ENCODE data around the gene CFP.

CFP gene

DNA sequence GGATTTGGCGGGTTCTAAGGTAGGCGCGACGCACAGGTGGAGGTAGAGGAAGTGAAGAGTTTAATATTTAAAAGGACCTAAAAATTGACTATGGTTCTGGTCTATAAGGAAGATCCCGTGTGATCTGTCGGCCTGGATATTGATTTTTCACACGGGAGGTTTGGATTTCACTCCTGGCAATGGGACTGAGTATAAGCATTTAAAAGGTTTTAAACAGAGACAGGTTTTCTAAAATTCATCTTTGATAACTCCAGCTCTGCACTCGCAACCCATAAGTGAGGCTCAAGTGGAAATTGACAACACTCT is 29.6 kb upstream of the CFP start:
- DNase-seq (ENCODE audit: low read depth in 1 of 2, low spot score in 1 of 2): no peak
- Histone ChIP-seq H3K27me3 (ENCODE audit: insufficient read depth, poor library complexity, severe bottlenecking) (no peaks in the 10 kb centered on the region), H3K4me3 (replicated peaks; ENCODE audit: insufficient read depth, low read length) (peak overlapping the region; percentile 54), H3K27ac (replicated peaks) (peak overlapping the region; percentile 99)
- TF ChIP-seq SPI1 (IDR thresholded peaks at IDR 0.05; ENCODE audit: borderline replicate concordance, low read depth): no peak

DNA sequence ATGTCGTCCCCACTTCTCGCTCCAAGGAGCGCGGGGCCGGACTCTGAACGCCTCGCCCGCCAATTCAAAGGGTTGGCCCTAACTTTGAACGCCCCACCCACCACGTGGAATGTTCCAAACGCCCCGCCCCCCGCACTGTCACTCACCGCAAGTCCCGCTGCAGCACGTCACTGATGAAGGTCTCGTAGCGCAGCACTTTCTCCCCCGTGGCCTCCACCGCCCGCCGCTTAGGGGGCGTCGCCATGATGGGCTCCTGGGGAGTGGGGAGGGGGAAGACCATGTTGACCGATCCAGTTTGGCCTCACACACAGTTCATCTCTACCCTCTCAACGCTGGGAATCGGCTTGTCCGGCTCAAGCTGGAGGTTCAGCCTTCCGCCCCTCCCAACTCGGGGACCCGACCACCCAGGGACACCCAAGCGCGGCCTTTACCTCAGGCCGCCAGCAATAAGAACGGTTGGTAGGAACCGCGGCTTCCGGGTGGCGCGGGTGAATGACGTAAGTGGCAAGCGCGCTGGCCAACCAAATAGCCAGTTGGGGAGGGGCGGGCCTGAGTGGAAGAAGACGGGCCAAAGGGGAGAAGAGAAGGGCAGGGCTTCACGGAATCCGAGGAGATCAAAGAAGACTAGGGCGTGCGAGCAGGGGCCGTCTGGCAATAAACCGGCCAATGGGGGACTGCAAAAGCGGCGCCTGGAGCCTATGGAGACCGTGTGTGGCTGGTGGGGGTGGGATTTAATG is 29.1 kb upstream of the CFP start, which contains the start of gene UXT:
Gene UXT, minus strand, starts transcription at position 497 of the 737 bp plus-strand sequence. Its CDS starts 253 bp downstream, at position 244.
- TF ChIP-seq POLR2AphosphoS5 (IDR thresholded peaks at IDR 0.05; ENCODE audit: low read depth): peak; percentile 82
- TF ChIP-seq, protein P1, sequence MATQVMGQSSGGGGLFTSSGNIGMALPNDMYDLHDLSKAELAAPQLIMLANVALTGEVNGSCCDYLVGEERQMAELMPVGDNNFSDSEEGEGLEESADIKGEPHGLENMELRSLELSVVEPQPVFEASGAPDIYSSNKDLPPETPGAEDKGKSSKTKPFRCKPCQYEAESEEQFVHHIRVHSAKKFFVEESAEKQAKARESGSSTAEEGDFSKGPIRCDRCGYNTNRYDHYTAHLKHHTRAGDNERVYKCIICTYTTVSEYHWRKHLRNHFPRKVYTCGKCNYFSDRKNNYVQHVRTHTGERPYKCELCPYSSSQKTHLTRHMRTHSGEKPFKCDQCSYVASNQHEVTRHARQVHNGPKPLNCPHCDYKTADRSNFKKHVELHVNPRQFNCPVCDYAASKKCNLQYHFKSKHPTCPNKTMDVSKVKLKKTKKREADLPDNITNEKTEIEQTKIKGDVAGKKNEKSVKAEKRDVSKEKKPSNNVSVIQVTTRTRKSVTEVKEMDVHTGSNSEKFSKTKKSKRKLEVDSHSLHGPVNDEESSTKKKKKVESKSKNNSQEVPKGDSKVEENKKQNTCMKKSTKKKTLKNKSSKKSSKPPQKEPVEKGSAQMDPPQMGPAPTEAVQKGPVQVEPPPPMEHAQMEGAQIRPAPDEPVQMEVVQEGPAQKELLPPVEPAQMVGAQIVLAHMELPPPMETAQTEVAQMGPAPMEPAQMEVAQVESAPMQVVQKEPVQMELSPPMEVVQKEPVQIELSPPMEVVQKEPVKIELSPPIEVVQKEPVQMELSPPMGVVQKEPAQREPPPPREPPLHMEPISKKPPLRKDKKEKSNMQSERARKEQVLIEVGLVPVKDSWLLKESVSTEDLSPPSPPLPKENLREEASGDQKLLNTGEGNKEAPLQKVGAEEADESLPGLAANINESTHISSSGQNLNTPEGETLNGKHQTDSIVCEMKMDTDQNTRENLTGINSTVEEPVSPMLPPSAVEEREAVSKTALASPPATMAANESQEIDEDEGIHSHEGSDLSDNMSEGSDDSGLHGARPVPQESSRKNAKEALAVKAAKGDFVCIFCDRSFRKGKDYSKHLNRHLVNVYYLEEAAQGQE (IDR thresholded peaks at IDR 0.05; ENCODE audit: insufficient replicate concordance, low read depth): peak; percentile 37
- no peak for TF ChIP-seq SPI1 (IDR thresholded peaks at IDR 0.05; ENCODE audit: borderline replicate concordance, low read depth)
- peak; percentile 84 to 93 for DNase-seq (ENCODE audit: low read depth in 1 of 2, low spot score in 1 of 2)
- Histone ChIP-seq H3K27ac (replicated peaks) (peak within 1 kb of the TSS; percentile 99), H3K27me3 (ENCODE audit: insufficient read depth, poor library complexity, severe bottlenecking) (no peaks in the 10 kb centered on the region), H3K4me3 (replicated peaks; ENCODE audit: insufficient read depth, low read length) (peak within 1 kb of the TSS; percentile 54)

DNA sequence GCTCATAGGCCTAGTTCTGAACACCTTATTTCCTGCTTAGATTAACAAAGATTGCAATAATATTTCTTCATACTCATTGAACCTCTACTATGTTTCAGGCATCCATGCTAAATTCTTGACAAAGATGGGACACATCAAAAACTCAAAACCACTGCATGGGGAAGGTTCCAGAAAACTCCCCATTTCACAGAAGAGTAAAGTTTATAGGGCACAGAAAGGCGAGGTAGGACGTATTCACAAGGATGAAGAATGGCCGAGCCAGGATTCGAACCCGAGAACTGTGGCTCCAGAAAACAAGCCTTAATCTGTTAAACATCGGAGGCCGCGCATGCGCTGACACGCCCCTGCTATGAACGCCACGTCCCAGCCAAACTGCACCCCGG is 28.6 kb upstream of the CFP start:
- DNase-seq (ENCODE audit: low read depth in 1 of 2, low spot score in 1 of 2): no peak
- Histone ChIP-seq H3K27ac (replicated peaks) (peak overlapping the region; percentile 99), H3K27me3 (ENCODE audit: insufficient read depth, poor library complexity, severe bottlenecking) (no peaks in the 10 kb centered on the region), H3K4me3 (replicated peaks; ENCODE audit: insufficient read depth, low read length) (peak overlapping the region; percentile 54)
- TF ChIP-seq, protein P2, sequence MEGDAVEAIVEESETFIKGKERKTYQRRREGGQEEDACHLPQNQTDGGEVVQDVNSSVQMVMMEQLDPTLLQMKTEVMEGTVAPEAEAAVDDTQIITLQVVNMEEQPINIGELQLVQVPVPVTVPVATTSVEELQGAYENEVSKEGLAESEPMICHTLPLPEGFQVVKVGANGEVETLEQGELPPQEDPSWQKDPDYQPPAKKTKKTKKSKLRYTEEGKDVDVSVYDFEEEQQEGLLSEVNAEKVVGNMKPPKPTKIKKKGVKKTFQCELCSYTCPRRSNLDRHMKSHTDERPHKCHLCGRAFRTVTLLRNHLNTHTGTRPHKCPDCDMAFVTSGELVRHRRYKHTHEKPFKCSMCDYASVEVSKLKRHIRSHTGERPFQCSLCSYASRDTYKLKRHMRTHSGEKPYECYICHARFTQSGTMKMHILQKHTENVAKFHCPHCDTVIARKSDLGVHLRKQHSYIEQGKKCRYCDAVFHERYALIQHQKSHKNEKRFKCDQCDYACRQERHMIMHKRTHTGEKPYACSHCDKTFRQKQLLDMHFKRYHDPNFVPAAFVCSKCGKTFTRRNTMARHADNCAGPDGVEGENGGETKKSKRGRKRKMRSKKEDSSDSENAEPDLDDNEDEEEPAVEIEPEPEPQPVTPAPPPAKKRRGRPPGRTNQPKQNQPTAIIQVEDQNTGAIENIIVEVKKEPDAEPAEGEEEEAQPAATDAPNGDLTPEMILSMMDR (IDR thresholded peaks at IDR 0.05; ENCODE audit: insufficient read depth, low read length): no peak
- TF ChIP-seq, protein P1 (IDR thresholded peaks at IDR 0.05; ENCODE audit: insufficient replicate concordance, low read depth): no peak
- TF ChIP-seq GABPA (IDR thresholded peaks at IDR 0.05; ENCODE audit: low read depth): no peak
- no peak for TF ChIP-seq POLR2AphosphoS5 (IDR thresholded peaks at IDR 0.05; ENCODE audit: low read depth)
- TF ChIP-seq SPI1 (IDR thresholded peaks at IDR 0.05; ENCODE audit: borderline replicate concordance, low read depth): no peak

DNA sequence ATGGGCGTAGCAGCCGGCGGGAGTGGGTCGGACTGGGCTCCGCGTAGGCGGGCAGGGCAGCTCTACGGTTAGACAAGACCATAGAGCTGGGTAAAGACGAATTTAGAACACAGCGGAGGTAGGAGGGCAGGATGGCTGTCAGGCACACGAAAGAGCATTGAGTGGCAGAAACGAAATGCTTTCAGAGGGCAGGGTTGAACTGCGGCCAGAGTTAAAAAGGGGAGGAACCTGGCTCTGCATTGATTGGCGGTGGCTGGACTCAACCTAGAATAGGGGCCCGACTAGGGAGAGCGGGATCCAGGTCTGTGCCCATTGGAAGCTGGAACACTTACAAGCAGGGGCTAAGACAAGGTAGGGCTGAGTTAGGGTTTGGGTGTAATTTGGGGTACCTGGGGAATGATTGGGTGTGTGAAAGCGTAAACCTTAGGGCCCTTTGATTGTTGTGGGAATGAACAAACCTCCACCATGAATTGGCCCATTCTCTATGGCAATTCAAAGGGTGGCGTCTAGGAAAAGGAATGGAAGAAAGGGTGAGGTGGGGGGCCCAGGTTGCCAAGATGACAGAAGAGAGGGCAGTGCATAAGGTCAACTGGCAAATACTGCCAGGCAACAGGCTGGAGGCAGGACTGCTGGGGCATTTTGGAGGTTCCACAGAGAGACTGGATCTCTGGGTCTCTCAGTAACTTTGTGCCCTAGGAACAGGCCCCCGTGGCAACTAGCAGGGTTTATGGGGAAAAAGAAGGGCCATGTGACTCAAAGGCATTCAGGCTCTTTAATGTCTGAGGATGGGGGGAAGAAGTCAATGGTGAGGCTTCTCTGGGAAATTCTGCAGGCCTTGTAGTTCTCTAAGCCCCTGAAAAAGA is 21.5 kb upstream of the CFP start:
- TF ChIP-seq GABPA (IDR thresholded peaks at IDR 0.05; ENCODE audit: low read depth) (no peak), POLR2AphosphoS5 (IDR thresholded peaks at IDR 0.05; ENCODE audit: low read depth) (no peak), SPI1 (IDR thresholded peaks at IDR 0.05; ENCODE audit: borderline replicate concordance, low read depth) (no peak)
- TF ChIP-seq, protein P1 (IDR thresholded peaks at IDR 0.05; ENCODE audit: insufficient replicate concordance, low read depth): no peak
- TF ChIP-seq, protein P2 (IDR thresholded peaks at IDR 0.05; ENCODE audit: insufficient read depth, low read length): no peak

More for the DNA sequence above, 21.5 kb upstream of the CFP start:
- Histone ChIP-seq H3K27me3 (ENCODE audit: insufficient read depth, poor library complexity, severe bottlenecking) (no peaks in the 10 kb centered on the region), H3K4me3 (replicated peaks; ENCODE audit: insufficient read depth, low read length) (no peak overlapping the region), H3K27ac (replicated peaks) (peak overlapping the region; percentile 49)
- DNase-seq (ENCODE audit: low read depth in 1 of 2, low spot score in 1 of 2): no peak
